Neuronal stem cell (in vitro differentiated cells): ENCODE data around the gene DENND5A.
"Not testable (repeated sequence)": the region's sequence is repeated elsewhere in the genome, so short reads cannot be mapped to it uniquely, and the experiment has no call there.

ENCODE experiments used
- DNase-seq: peaks from one replicate; pipeline ENCODE4 v3.0.0-alpha.2; 2013; ENCODE audit warnings: low spot score
- H2AFZ ChIP-seq: one replicate; pipeline ENCODE4 v1.6.1; 2013; ENCODE audit warnings: mild to moderate bottlenecking, low read length, inconsistent platforms
- H2AK5ac ChIP-seq: 2 replicates; pipeline ENCODE4 v1.6.1; 2013; ENCODE audit warnings: low read depth, mild to moderate bottlenecking, inconsistent platforms, low read length, moderate library complexity, mixed read lengths
- H2BK120ac ChIP-seq: 2 replicates; pipeline ENCODE4 v1.6.1; 2013; ENCODE audit warnings: low read depth, mild to moderate bottlenecking, inconsistent platforms, low read length, moderate library complexity, mixed read lengths
- H2BK12ac ChIP-seq: one replicate; pipeline ENCODE4 v1.6.1; 2013; ENCODE audit warnings: low read length, inconsistent platforms
- H2BK15ac ChIP-seq: 2 replicates; pipeline ENCODE4 v1.6.1; 2013; ENCODE audit warnings: mild to moderate bottlenecking, low read length, inconsistent platforms, mixed read lengths
- H2BK5ac ChIP-seq: one replicate; pipeline ENCODE4 v1.6.1; 2013; ENCODE audit warnings: inconsistent platforms, mild to moderate bottlenecking, low read length, moderate library complexity
- H3K14ac ChIP-seq: one replicate; pipeline ENCODE4 v1.6.1; 2013; ENCODE audit warnings: low read length, inconsistent platforms
- H3K18ac ChIP-seq: 2 replicates; pipeline ENCODE4 v1.6.1; 2013; ENCODE audit warnings: low read length, inconsistent platforms
- H3K23ac ChIP-seq: 2 replicates; pipeline ENCODE4 v1.6.1; 2013; ENCODE audit warnings: low read depth, mild to moderate bottlenecking, mixed read lengths, low read length, inconsistent platforms; ENCODE audit not compliant: poor library complexity
- H3K27ac ChIP-seq: replicated peaks from 3 replicates; pipeline ENCODE4 v1.5.1; 2013; ENCODE audit warnings: low read length, inconsistent platforms
- H3K27me3 ChIP-seq, 3 experiments: 2 replicates each; pipeline ENCODE4 v1.6.1; 2013; ENCODE audit warnings: low read length in 3 of 3, mild to moderate bottlenecking in 2 of 3, inconsistent platforms in 1 of 3, low read depth in 1 of 3, mixed read lengths in 1 of 3, moderate library complexity in 1 of 3; ENCODE audit not compliant: control insufficient read depth in 3 of 3, insufficient read depth in 3 of 3
- H3K36me3 ChIP-seq, 2 donors: replicated peaks in 1 of 2; 2 replicates each; pipeline ENCODE4 v1.6.1; 2013; ENCODE audit warnings: low read length in 2 of 2; ENCODE audit not compliant: control insufficient read depth in 2 of 2, insufficient read depth in 2 of 2
- H3K4ac ChIP-seq: 2 replicates; pipeline ENCODE4 v1.6.1; 2013; ENCODE audit warnings: inconsistent platforms, mild to moderate bottlenecking, low read length, moderate library complexity
- H3K4me1 ChIP-seq, 2 donors: 1 replicate in 1 of 2; 2 replicates in 1 of 2; pipeline ENCODE4 v1.6.1; 2013; ENCODE audit warnings: low read length in 2 of 2, low read depth in 1 of 2; ENCODE audit not compliant: control insufficient read depth in 2 of 2, insufficient read depth in 1 of 2
- H3K4me2 ChIP-seq: one replicate; pipeline ENCODE4 v1.6.1; 2013; ENCODE audit warnings: mild to moderate bottlenecking, low read length, inconsistent platforms; ENCODE audit not compliant: insufficient read depth, poor library complexity, severe bottlenecking
- H3K4me3 ChIP-seq, 2 donors: 2 replicates each; pipeline ENCODE4 v1.5.1; 2013; ENCODE audit warnings: low read length in 2 of 2, mild to moderate bottlenecking in 2 of 2, inconsistent platforms in 1 of 2, moderate library complexity in 1 of 2
- H3K79me1 ChIP-seq: one replicate; pipeline ENCODE4 v1.6.1; 2013; ENCODE audit warnings: low read depth, mild to moderate bottlenecking, inconsistent platforms, low read length, moderate library complexity
- H3K9ac ChIP-seq: one replicate; pipeline ENCODE4 v1.6.1; 2013; ENCODE audit warnings: mild to moderate bottlenecking, low read depth, low read length, inconsistent platforms; ENCODE audit not compliant: poor library complexity
- H3K9me3 ChIP-seq, 2 donors: replicated peaks in 1 of 2; 2 replicates each; pipeline versions ENCODE3 to v1.6.1; 2013; ENCODE audit warnings: low read length in 2 of 2, mild to moderate bottlenecking in 2 of 2, inconsistent platforms in 1 of 2, low read depth in 1 of 2, mixed read lengths in 1 of 2, moderate library complexity in 1 of 2; ENCODE audit not compliant: control insufficient read depth in 2 of 2, insufficient read depth in 1 of 2
- H4K8ac ChIP-seq: one replicate; pipeline ENCODE4 v1.6.1; 2013; ENCODE audit warnings: low read depth, mild to moderate bottlenecking, inconsistent platforms, low read length, moderate library complexity
- H4K91ac ChIP-seq: one replicate; pipeline ENCODE4 v1.6.1; 2013; ENCODE audit warnings: low read length, low read depth, mild to moderate bottlenecking, inconsistent platforms; ENCODE audit not compliant: poor library complexity
- WGBS, 2 donors: extraction: QIAGEN DNeasy Blood & Tissue Kit; methylation state at CpG; one replicate each; pipeline ENCODE4 v1.1.7; 2013; ENCODE audit warnings: missing lambda C conversion rate in 2 of 2, mixed read lengths in 1 of 2; ENCODE audit not compliant: insufficient read length in 2 of 2, insufficient replicate concordance in 1 of 2; ENCODE audit errors: extremely low coverage in 2 of 2; 5-methylcytosine and 5-hydroxymethylcytosine counted together

DENND5A gene

DNA sequence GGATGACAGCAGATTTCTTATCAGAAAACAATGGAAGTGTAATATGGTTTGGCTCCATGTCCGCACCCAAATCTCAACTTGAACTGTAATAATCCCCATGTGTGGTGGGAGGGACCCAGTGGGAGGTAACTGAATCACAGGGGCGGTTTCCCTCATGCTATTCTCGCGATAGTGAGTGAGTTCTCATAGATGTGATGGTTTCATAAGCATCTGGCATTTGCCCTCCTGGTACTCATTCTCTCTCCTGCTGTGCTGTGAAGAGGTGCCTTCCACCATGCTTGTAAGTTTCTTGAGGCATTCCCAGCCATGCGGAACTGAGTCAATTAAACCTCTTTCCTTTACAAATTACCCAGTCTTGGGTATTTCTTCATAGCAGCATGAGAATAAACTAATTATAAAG, 92.8 kb downstream of the DENND5A start:
- Histone ChIP-seq H3K36me3 (peaks cover 8 to 96% of the 10 kb centered on the region in 2 donors), H3K27me3 (no peaks in the 10 kb centered on the region), H4K8ac (no peak overlapping the region), H2AK5ac (no peak overlapping the region), H3K4ac (no peak overlapping the region), H3K4me1 (peaks cover 0 to 2% of the 10 kb centered on the region in 2 donors), H3K9me3 (peaks cover 0 to 2% of the 10 kb centered on the region in 2 donors), H3K79me1 (no peaks in the 10 kb centered on the region), H2AFZ (no peak overlapping the region), H2BK15ac (no peak overlapping the region), H3K23ac (no peak overlapping the region), H2BK12ac (no peak overlapping the region), H3K18ac (no peak overlapping the region), H3K14ac (no peak overlapping the region), H4K91ac (no peak overlapping the region), H3K27ac (no peak overlapping the region), H2BK5ac (no peak overlapping the region), H3K4me3 (no peak overlapping the region), H3K9ac (no peak overlapping the region), H2BK120ac (no peak overlapping the region), H3K4me2 (no peak overlapping the region)
- DNase-seq, result no peak
- WGBS, 2 donors, result no CpG with 5 or more reads among the region's 5 CpGs

DNA sequence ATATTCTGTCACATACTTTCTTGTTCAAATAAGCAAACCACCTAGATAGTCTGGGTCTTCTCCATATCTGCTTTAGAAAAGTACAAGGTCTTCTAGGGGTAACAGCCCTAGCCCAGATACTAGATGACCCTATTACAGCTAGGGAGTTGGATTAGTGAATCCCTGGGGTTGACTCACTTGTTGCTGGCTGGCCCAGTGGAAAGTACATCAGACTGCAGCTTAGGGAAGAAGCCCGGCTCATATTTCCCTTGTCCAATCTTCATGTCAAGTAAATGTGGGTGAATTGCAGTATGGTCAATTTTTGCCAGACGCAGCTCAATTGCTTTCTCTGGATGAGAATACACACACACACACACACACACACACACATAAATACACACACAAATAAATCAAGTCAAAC, 94.7 kb downstream of the DENND5A start:
- Histone ChIP-seq H3K79me1 (no peaks in the 10 kb centered on the region), H2BK12ac (no peak overlapping the region), H2BK15ac (no peak overlapping the region), H4K8ac (no peak overlapping the region), H3K9me3 (peaks cover 0 to 2% of the 10 kb centered on the region in 2 donors), H3K27ac (no peak overlapping the region), H3K9ac (no peak overlapping the region), H3K4me3 (no peak overlapping the region), H3K14ac (no peak overlapping the region), H3K23ac (no peak overlapping the region), H2AK5ac (no peak overlapping the region), H2AFZ (no peak overlapping the region), H3K18ac (no peak overlapping the region), H3K4me1 (peaks cover 0 to 2% of the 10 kb centered on the region in 2 donors), H3K4ac (no peak overlapping the region), H4K91ac (no peak overlapping the region), H2BK5ac (no peak overlapping the region), H3K36me3 (peaks cover 9 to 91% of the 10 kb centered on the region in 2 donors), H2BK120ac (no peak overlapping the region), H3K27me3 (no peaks in the 10 kb centered on the region), H3K4me2 (no peak overlapping the region)
- no CpG with 5 or more reads among the region's 2 CpGs for WGBS, 2 donors
- DNase-seq, result no peak

DNA sequence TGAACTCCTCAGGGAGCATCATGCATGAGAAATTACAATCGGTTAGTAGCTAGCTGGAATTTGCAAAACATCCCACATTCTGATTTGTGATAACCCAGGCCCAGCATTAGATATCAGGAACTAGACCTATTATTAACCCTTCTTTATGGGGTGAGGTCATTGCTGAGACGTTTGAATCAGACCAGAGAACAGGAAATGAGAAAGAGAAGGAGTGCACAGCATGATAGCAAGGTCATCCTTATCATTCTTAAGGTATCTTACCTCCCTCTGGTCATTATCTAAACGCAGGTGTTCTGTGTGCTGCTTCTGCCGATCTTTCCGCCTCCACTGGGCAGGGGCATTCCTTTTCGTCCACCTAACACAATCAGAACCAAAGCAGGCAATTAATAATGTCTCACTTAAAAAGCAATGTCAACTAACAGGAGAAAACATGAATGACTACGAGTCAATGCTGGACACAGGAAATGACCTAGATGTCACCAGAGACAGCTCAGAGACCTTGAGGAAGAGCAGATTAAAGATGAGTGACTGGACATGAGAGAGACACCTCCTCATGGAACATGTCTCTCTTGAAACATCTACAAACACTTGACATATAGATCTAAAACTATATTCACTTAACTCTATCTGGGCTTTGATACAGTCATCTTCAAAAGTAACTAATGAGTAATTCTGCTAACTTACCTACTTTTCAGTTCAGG, 95.4 kb downstream of the DENND5A start:
- no peak overlapping the region for H3K18ac ChIP-seq
- H3K4me2 ChIP-seq, result no peak overlapping the region
- H3K9me3 ChIP-seq, result peaks cover 0 to 2% of the 10 kb centered on the region in 2 donors
- H3K27me3 ChIP-seq, result no peaks in the 10 kb centered on the region
- H4K8ac ChIP-seq, result no peak overlapping the region
- no peak overlapping the region for H2BK15ac ChIP-seq
- peaks cover 0 to 2% of the 10 kb centered on the region in 2 donors for H3K4me1 ChIP-seq
- H3K79me1 ChIP-seq, result no peaks in the 10 kb centered on the region
- H3K23ac ChIP-seq, result no peak overlapping the region
- no peak overlapping the region for H3K4ac ChIP-seq
- H3K27ac ChIP-seq, result no peak overlapping the region
- no peak for DNase-seq
- H2AFZ ChIP-seq, result no peak overlapping the region
- H2BK5ac ChIP-seq, result no peak overlapping the region
- no CpG with 5 or more reads among the region's 7 CpGs for WGBS, 2 donors
- no peak overlapping the region for H2BK12ac ChIP-seq
- peaks cover 10 to 90% of the 10 kb centered on the region in 2 donors for H3K36me3 ChIP-seq
- H2BK120ac ChIP-seq, result no peak overlapping the region
- no peak overlapping the region for H3K9ac ChIP-seq
- H3K4me3 ChIP-seq, result no peak overlapping the region
- no peak overlapping the region for H3K14ac ChIP-seq
- no peak overlapping the region for H4K91ac ChIP-seq
- no peak overlapping the region for H2AK5ac ChIP-seq

DNA sequence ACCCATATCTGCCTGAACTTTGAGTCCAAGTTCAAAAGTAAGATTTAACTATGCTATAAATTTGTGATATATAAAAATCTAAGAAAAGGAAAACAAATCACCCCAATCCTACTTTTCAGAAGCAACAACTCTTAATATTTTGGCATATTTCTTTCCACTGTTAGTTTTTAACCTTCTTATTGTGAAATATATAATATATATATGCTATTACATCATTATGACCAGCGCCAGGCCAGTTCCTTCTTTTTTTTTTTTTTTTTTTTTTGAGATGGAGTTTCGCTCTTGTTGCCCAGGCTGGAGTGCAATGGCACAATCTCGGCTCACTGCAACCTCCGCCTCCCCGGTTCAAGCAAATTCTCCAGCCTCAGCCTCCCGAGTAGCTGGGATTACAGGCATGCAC, 103.2 kb downstream of the DENND5A start:
- not testable (repeated sequence) for H3K79me1 ChIP-seq, H2AK5ac ChIP-seq, H2BK5ac ChIP-seq, H2BK12ac ChIP-seq, H2BK15ac ChIP-seq, H4K91ac ChIP-seq, H3K4me3 ChIP-seq, H3K27me3 ChIP-seq, H2AFZ ChIP-seq, H3K23ac ChIP-seq, H3K4ac ChIP-seq, H2BK120ac ChIP-seq, H3K4me1 ChIP-seq, H3K9me3 ChIP-seq, H3K4me2 ChIP-seq, H3K14ac ChIP-seq, H3K27ac ChIP-seq, H4K8ac ChIP-seq, H3K18ac ChIP-seq, H3K9ac ChIP-seq, DNase-seq
- H3K36me3 ChIP-seq, result peaks cover 17 to 87% of the 10 kb centered on the region in 2 donors
- no CpG with 5 or more reads among the region's 6 CpGs for WGBS, 2 donors
